Prostate gland (tissue), 2 donors: ENCODE measurements around the gene UAP1L1. TPM values are rescaled to one million over a fixed set of nuclear protein-coding genes. Genes with fewer than 3 reads are reported as not detected.
"Not testable (repeated sequence)": the region's sequence is repeated elsewhere in the genome, so short reads cannot be mapped to it uniquely, and the experiment has no call there.

Experiments
- DNase-seq: peaks from one replicate; pipeline ENCODE4 v3.0.0-alpha.2; 2019; ENCODE audit warnings: low spot score
- H3K27ac ChIP-seq, 2 donors: fragments of 200-600 bp; sonication (generic); 2 replicates each; pipeline ENCODE4 v1.5.1; 2017 to 2019
- H3K27me3 ChIP-seq: fragments of 200-600 bp; sonication (generic); replicated peaks from 2 replicates; pipeline ENCODE4 v1.5.1; 2019; ENCODE audit not compliant: insufficient read depth
- H3K36me3 ChIP-seq, 2 donors: fragments of 200-600 bp; sonication (generic); 1 replicate in 1 of 2; 2 replicates in 1 of 2; pipeline versions ENCODE4 v1.5.1 to v1.8.1; 2017 to 2019
- H3K4me1 ChIP-seq: fragments of 200-600 bp; sonication (generic); replicated peaks from 2 replicates; pipeline ENCODE4 v1.5.1; 2019
- H3K4me3 ChIP-seq, 2 donors: fragments of 200-600 bp; sonication (generic); 2 replicates each; pipeline ENCODE4 v1.5.1; 2017 to 2019
- H3K9me3 ChIP-seq: fragments of 200-600 bp; sonication (generic); 2 replicates; pipeline ENCODE4 v1.5.1; 2017
- CTCF ChIP-seq, 4 experiments: fragments of 200-600 bp in 2 of 4; fragments of 450-650 bp in 2 of 4; sonication (generic) in 2 of 4; IDR thresholded peaks; 1 replicate in 3 of 4; 2 replicates in 1 of 4; pipeline ENCODE4 v1.5.1; 2016 to 2019; ENCODE audit warnings: antibody characterized with exemption in 4 of 4, mild to moderate bottlenecking in 2 of 4, moderate library complexity in 2 of 4
- POLR2A ChIP-seq: fragments of 450-650 bp; IDR thresholded peaks from one replicate; pipeline ENCODE4 v1.6.1; 2016; ENCODE audit warnings: antibody characterized with exemption, mild to moderate bottlenecking
- POLR2AphosphoS5 ChIP-seq: sonication (generic); formaldehyde crosslinking; IDR thresholded peaks from one replicate; pipeline ENCODE4 v1.6.1; 2017; ENCODE audit warnings: antibody characterized with exemption
- WGBS: methylation state at CpG from one replicate; pipeline ENCODE4 v1.1.5; 2018; 5-methylcytosine and 5-hydroxymethylcytosine counted together
- intact Hi-C: fragments of 100-400 bp; cut with DNase I; formaldehyde crosslinking; loops from one replicate; pipeline ENCODE4 v1.14.2; 2022
- total RNA-seq, 2 donors: library from RNA; depleted of rRNA; stranded (reverse); fragments of >200 nt; gene quantifications; one replicate each; pipeline ENCODE4 v1.1.0, GENCODE V29; 2016

The UAP1L1 gene
- total RNA-seq, 2 donors from 2014 or later = 8.2 to 19.9 TPM

- Histone ChIP-seq H3K27ac (peak overlapping the region; percentile 12 to 21), H3K27me3 (no peaks in the 10 kb centered on the region), H3K4me3 (no peak overlapping the region), H3K4me1 (peaks cover 31% of the 10 kb centered on the region), H3K9me3 (no peaks in the 10 kb centered on the region), H3K36me3 (no peaks in the 10 kb centered on the region)
- TF ChIP-seq POLR2AphosphoS5 (no peak), CTCF (IDR thresholded peaks at IDR 0.05) (no peak), POLR2A (no peak)
- no peak for DNase-seq
- intact Hi-C loops = no loop called here
- WGBS = 31% methylated on average over 16 of the region's 16 CpGs
These were observed 19.8 kb upstream of the UAP1L1 start for GRCh38 chr9:137057545-137057944.

GRCh38 chr9:137058521-137059234, 18.6 kb upstream of the UAP1L1 start:
- 90% methylated on average over 9 of the region's 9 CpGs for WGBS
- peaks cover 31% of the 10 kb centered on the region for H3K4me1 ChIP-seq
- DNase-seq = no peak
- no peak overlapping the region for H3K27ac ChIP-seq
- H3K4me3 ChIP-seq = no peak overlapping the region
- TF ChIP-seq POLR2AphosphoS5 (no peak), POLR2A (no peak), CTCF (IDR thresholded peaks at IDR 0.05) (no peak)
- no peaks in the 10 kb centered on the region for H3K36me3 ChIP-seq
- no peaks in the 10 kb centered on the region for H3K9me3 ChIP-seq
- no peaks in the 10 kb centered on the region for H3K27me3 ChIP-seq
- intact Hi-C loops = no loop called here

- no peak for DNase-seq
- Histone ChIP-seq H3K4me1 (peaks cover 5% of the 10 kb centered on the region), H3K36me3 (no peaks in the 10 kb centered on the region), H3K9me3 (no peaks in the 10 kb centered on the region), H3K4me3 (no peak overlapping the region), H3K27me3 (no peaks in the 10 kb centered on the region), H3K27ac (no peak overlapping the region)
- 87% methylated on average over 15 of the region's 15 CpGs for WGBS
- TF ChIP-seq POLR2A (no peak), POLR2AphosphoS5 (no peak), CTCF (IDR thresholded peaks at IDR 0.05) (no peak)
- intact Hi-C loops = loop anchor here (10.0 kb wide), 1 partner anchor 278 kb away; no protein-coding TSS in a partner anchor
These were observed 14.9 kb upstream of the UAP1L1 start for GRCh38 chr9:137062384-137062783.

- not testable (repeated sequence) for H3K36me3 ChIP-seq, H3K4me1 ChIP-seq, H3K4me3 ChIP-seq, H3K27me3 ChIP-seq, H3K9me3 ChIP-seq, DNase-seq, H3K27ac ChIP-seq
- intact Hi-C loops = loop anchor here (10.0 kb wide), 1 partner anchor 278 kb away; no protein-coding TSS in a partner anchor
- WGBS = 83% methylated on average over 7 of the region's 9 CpGs
These were observed 14.5 kb upstream of the UAP1L1 start for GRCh38 chr9:137062798-137063197.

- no peaks in the 10 kb centered on the region for H3K4me1 ChIP-seq
- intact Hi-C loops = loop anchor here (10.0 kb wide), 1 partner anchor 279 kb away; no protein-coding TSS in a partner anchor
- H3K36me3 ChIP-seq = no peaks in the 10 kb centered on the region
- no peak overlapping the region for H3K4me3 ChIP-seq
- DNase-seq = no peak
- TF ChIP-seq POLR2A (no peak), CTCF (IDR thresholded peaks at IDR 0.05) (no peak), POLR2AphosphoS5 (no peak)
- H3K27me3 ChIP-seq = no peaks in the 10 kb centered on the region
- H3K27ac ChIP-seq = no peak overlapping the region
- H3K9me3 ChIP-seq = no peaks in the 10 kb centered on the region
- WGBS = 90% methylated on average over 8 of the region's 26 CpGs
These were observed 13.8 kb upstream of the UAP1L1 start for GRCh38 chr9:137063311-137064026.
